CD4-positive, alpha-beta T cell treated with Interleukin-15 for 4 hours (primary cell): ENCODE results near the gene DDN.
A peak's percentile ranks its signal among the peaks of the same experiment; 100 is the strongest.

Source experiments
- DNase-seq: peaks from one replicate; pipeline ENCODE4 v3.0.0-alpha.2; 2020; ENCODE audit warnings: low spot score

The DDN gene

GRCh38 chr12:48966177-48966895, 32.8 kb downstream of the DDN start:
- DNase-seq, result no peak

DNA sequence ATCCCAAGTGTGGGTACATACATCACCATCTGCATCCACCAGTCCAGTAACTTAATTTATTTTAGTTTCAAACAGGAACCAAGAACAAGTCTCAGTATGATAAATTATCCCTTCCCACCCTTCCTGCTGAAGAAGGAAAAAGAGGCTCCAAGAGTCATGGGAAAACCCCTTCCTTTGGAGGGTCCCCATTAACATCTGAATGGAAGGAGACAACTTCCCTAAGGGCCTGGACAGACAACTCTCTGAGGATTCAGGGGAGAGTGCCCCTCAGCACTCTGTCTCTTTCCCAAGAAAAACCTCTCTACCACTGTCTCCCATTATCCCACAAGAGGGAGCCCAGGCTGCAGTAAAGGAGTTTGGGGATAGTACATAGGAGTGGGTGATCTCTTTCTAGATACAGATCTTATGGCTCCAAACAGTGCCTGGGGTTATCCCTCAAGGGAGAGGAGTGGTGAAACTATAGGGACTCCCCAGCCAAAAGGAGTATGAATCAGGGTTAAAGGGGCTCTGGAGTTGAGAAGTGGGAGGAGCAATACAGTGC, 33.8 kb downstream of the DDN start:
- DNase-seq, result no peak

DNA sequence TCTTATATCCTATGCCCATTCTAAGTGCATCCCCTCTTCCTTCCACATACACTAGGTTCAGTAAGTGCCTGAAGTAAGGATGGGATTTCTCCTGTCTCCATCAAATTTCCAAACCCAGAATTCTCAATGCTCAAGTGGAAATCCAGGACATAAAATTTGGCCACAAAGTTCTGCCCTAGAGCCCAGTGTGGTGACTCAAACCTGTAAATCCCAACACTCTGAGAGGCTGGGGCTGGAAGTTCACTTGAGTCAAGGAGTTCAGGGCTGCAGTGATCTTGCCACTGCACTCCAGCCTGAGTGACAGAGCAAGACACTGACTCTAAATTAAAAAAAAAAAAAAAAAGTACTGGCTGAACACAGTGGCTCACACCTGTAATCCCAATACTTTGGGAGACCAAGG, 37.4 kb downstream of the DDN start:
- no peak for DNase-seq

GRCh38 chr12:48961331-48961730, 37.8 kb downstream of the DDN start:
- DNase-seq, result no peak

DNA sequence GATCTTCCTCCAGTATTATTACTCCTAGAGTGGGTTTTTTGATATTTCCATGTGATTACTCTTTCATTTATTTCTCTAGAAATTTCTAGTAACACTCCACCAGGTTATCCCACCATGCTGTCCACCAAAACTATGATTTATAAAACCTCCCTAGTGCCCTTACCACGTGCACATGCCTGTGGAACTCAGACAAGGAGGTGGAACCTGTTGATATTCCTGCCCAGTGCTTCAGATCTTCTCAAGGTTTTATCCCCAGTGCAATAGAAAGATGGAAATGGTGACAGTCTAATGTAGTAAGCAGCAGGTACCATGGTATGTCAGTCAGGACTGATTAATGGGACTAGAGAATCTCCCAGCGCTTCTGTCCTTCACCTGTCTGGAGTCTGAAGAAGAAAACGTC, 38.3 kb downstream of the DDN start:
- DNase-seq, result no peak

- no peak for DNase-seq
Observed at GRCh38 chr12:48958049-48958388, 41.2 kb downstream of the DDN start.

GRCh38 chr12:48957141-48958048, 41.8 kb downstream of the DDN start, which contains the start of gene ARF3:
Gene ARF3, minus strand, starts transcription at chr12:48957487. Its CDS starts 16,392 bp downstream, at chr12:48941095.
- peak; percentile 92 for DNase-seq

- no peak for DNase-seq
Observed at GRCh38 chr12:48956279-48957140, 42.7 kb downstream of the DDN start.

GRCh38 chr12:48954841-48955501, 44.2 kb downstream of the DDN start:
- DNase-seq, result no peak

GRCh38 chr12:48954061-48954460, 45.1 kb downstream of the DDN start:
- DNase-seq, result no peak

DNA sequence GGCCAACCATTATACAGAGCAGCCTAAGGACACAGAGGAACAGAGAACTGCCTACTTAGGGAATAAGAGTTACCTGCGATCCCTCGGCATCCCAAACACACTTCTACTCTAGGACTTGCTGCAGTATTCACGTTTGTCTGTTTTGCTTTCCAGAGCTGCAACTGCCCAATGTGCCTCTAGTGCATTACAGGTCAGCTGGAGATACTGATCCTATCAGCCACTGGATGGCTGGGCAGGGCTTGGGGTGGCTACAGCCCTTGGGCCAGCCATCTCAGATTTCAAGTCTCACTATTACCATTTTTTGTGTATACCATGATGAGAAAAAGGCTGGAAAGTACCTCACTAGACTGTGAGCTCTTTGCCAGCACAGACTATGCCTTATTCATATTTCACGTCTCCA, 46.5 kb downstream of the DDN start:
- DNase-seq, result no peak

- no peak for DNase-seq
Observed at GRCh38 chr12:48947727-48948126, 51.4 kb downstream of the DDN start.

- DNase-seq, result no peak
Observed at GRCh38 chr12:48946943-48947342, 52.2 kb downstream of the DDN start.

- DNase-seq, result no peak
Observed at GRCh38 chr12:48946205-48946604, 53.0 kb downstream of the DDN start.
